ENCODE measurements around the gene ATRN.

The ATRN gene

DNA sequence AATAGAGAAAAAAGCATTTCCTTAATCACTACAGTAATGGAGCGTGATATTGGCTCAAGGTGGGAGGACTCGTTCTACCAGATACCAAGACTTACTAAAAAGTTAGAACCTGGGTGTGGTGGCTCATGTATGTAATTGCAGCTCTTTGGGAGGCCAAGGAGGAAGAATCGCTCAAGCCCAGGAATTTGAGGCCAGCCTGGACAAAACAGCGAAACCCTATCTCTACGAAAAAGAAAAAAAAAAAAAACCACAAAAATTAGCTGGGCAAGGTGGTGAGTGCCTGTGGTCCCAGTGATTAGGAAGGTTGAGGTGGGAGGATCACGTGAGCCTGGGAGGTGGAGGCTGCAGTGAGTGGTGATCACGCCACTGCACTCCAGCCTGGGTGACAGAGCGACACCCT is 24.0 kb upstream of the ATRN start:
- Histone ChIP-seq H3K27me3 (ENCODE audit: insufficient read depth, low read length) (peaks cover 21% of the 10 kb centered on the region), H3K79me2 (ENCODE audit: control insufficient read depth, insufficient read depth, low read length, unreplicated experiment) (no peaks in the 10 kb centered on the region), H2AFZ (ENCODE audit: low read length, unreplicated experiment) (no peak overlapping the region), H3K36me3 (ENCODE audit: insufficient read depth, low read length) (no peaks in the 10 kb centered on the region), H3K4me1 (ENCODE audit: control insufficient read depth, insufficient read depth, low read length, unreplicated experiment) (no peaks in the 10 kb centered on the region), H3K27ac (ENCODE audit: low read depth, low read length) (no peak overlapping the region), H3K4me3 (ENCODE audit: low read depth, low read length) (no peak overlapping the region)

DNA sequence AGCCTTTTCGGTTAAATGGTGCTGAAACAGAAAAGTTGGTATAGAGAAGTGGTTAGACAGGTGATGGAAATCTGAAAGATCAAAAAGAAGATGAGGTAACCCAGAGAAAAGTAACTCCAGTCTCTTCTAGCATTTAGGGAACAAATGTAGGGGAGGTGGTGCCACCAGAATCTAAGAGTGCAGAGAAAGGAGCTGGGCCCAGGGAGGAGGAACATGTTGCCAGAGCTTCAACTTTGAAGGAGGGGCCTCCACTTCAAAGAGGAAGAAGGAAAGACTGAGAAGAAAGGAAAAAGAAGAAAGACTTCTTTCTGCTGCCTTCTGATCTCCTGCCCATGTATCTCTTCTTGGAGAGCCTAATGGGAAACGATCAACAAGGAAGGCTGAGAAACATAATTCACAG is 23.5 kb upstream of the ATRN start:
- H3K27ac ChIP-seq (ENCODE audit: low read depth, low read length): no peak overlapping the region
- H3K4me3 ChIP-seq (ENCODE audit: low read depth, low read length): no peak overlapping the region
- no peaks in the 10 kb centered on the region for H3K4me1 ChIP-seq (ENCODE audit: control insufficient read depth, insufficient read depth, low read length, unreplicated experiment)
- H3K79me2 ChIP-seq (ENCODE audit: control insufficient read depth, insufficient read depth, low read length, unreplicated experiment): no peaks in the 10 kb centered on the region
- H2AFZ ChIP-seq (ENCODE audit: low read length, unreplicated experiment): no peak overlapping the region
- peaks cover 27% of the 10 kb centered on the region for H3K27me3 ChIP-seq (ENCODE audit: insufficient read depth, low read length)
- H3K36me3 ChIP-seq (ENCODE audit: insufficient read depth, low read length): no peaks in the 10 kb centered on the region

GRCh38 chr20:3449319-3449718 is 21.5 kb upstream of the ATRN start:
- H3K27me3 ChIP-seq (ENCODE audit: insufficient read depth, low read length): peaks cover 36% of the 10 kb centered on the region
- no peaks in the 10 kb centered on the region for H3K79me2 ChIP-seq (ENCODE audit: control insufficient read depth, insufficient read depth, low read length, unreplicated experiment)
- H3K36me3 ChIP-seq (ENCODE audit: insufficient read depth, low read length): no peaks in the 10 kb centered on the region
- no peak overlapping the region for H3K4me3 ChIP-seq (ENCODE audit: low read depth, low read length)
- H2AFZ ChIP-seq (ENCODE audit: low read length, unreplicated experiment): no peak overlapping the region
- no peaks in the 10 kb centered on the region for H3K4me1 ChIP-seq (ENCODE audit: control insufficient read depth, insufficient read depth, low read length, unreplicated experiment)
- H3K27ac ChIP-seq (ENCODE audit: low read depth, low read length): no peak overlapping the region

DNA sequence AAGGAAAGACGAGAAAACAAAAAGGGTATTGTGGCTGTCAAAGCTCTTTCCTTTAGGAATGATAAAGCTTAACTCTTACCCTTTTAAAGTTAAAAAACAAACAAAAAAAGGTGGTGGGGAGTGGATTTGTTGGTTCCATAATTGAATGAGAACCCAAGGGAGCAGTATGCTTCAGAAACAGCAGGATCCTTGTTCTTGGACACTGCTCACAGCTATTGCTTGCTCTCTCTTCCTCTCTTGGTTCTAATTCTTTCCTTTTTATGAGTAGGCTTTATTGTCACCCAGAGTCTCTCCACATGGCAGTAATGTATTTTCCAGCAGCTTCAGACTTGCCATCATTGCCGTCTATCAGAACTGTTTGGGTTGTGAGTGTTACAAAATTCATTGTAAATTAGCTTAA is 18.7 kb upstream of the ATRN start:
- Histone ChIP-seq H3K27me3 (ENCODE audit: insufficient read depth, low read length) (peaks cover 30% of the 10 kb centered on the region), H3K4me3 (ENCODE audit: low read depth, low read length) (no peak overlapping the region), H3K36me3 (ENCODE audit: insufficient read depth, low read length) (no peaks in the 10 kb centered on the region), H3K79me2 (ENCODE audit: control insufficient read depth, insufficient read depth, low read length, unreplicated experiment) (no peaks in the 10 kb centered on the region), H3K27ac (ENCODE audit: low read depth, low read length) (no peak overlapping the region), H2AFZ (ENCODE audit: low read length, unreplicated experiment) (no peak overlapping the region), H3K4me1 (ENCODE audit: control insufficient read depth, insufficient read depth, low read length, unreplicated experiment) (no peaks in the 10 kb centered on the region)

GRCh38 chr20:3452690-3453089 is 18.1 kb upstream of the ATRN start:
- no peak overlapping the region for H2AFZ ChIP-seq (ENCODE audit: low read length, unreplicated experiment)
- H3K4me3 ChIP-seq (ENCODE audit: low read depth, low read length): no peak overlapping the region

GRCh38 chr20:3454831-3455230 is 16.0 kb upstream of the ATRN start:
- H3K36me3 ChIP-seq (ENCODE audit: insufficient read depth, low read length): no peaks in the 10 kb centered on the region
- peaks cover 31% of the 10 kb centered on the region for H3K27me3 ChIP-seq (ENCODE audit: insufficient read depth, low read length)
- no peak overlapping the region for H2AFZ ChIP-seq (ENCODE audit: low read length, unreplicated experiment)
- H3K27ac ChIP-seq (ENCODE audit: low read depth, low read length): no peak overlapping the region
- no peak overlapping the region for H3K4me3 ChIP-seq (ENCODE audit: low read depth, low read length)
- no peaks in the 10 kb centered on the region for H3K4me1 ChIP-seq (ENCODE audit: control insufficient read depth, insufficient read depth, low read length, unreplicated experiment)
- no peaks in the 10 kb centered on the region for H3K79me2 ChIP-seq (ENCODE audit: control insufficient read depth, insufficient read depth, low read length, unreplicated experiment)

More at GRCh38 chr20:3452690-3453089, 18.1 kb upstream of the ATRN start:
- Histone ChIP-seq H3K27me3 (ENCODE audit: insufficient read depth, low read length) (peaks cover 30% of the 10 kb centered on the region), H3K4me1 (ENCODE audit: control insufficient read depth, insufficient read depth, low read length, unreplicated experiment) (no peaks in the 10 kb centered on the region), H3K27ac (ENCODE audit: low read depth, low read length) (no peak overlapping the region), H3K36me3 (ENCODE audit: insufficient read depth, low read length) (no peaks in the 10 kb centered on the region), H3K79me2 (ENCODE audit: control insufficient read depth, insufficient read depth, low read length, unreplicated experiment) (no peaks in the 10 kb centered on the region)

DNA sequence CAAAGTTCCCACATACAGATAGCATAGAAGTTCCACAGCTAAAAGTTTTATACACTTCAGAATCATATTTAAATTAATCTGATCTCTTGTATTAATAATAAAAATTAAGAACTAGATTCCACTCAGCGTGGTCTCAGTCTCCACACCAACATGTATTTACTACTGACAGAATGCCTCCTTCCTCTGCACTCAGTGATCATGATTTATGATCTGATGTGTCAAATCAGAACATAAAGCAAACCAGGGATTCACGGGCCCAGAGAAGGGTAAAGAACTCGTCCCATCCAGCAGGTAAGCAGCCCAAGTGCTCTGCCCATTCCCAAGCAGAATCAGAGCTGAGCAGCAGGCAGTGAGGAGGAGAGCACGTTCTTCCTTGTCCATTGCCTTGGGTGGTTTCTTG is 14.2 kb upstream of the ATRN start:
- H2AFZ ChIP-seq (ENCODE audit: low read length, unreplicated experiment): no peak overlapping the region
- no peaks in the 10 kb centered on the region for H3K4me1 ChIP-seq (ENCODE audit: control insufficient read depth, insufficient read depth, low read length, unreplicated experiment)
- H3K79me2 ChIP-seq (ENCODE audit: control insufficient read depth, insufficient read depth, low read length, unreplicated experiment): no peaks in the 10 kb centered on the region
- H3K4me3 ChIP-seq (ENCODE audit: low read depth, low read length): no peak overlapping the region
- peaks cover 26% of the 10 kb centered on the region for H3K27me3 ChIP-seq (ENCODE audit: insufficient read depth, low read length)
- H3K27ac ChIP-seq (ENCODE audit: low read depth, low read length): no peak overlapping the region
- H3K36me3 ChIP-seq (ENCODE audit: insufficient read depth, low read length): no peaks in the 10 kb centered on the region

- Histone ChIP-seq H3K27me3 (ENCODE audit: insufficient read depth, low read length) (peaks cover 7% of the 10 kb centered on the region), H3K36me3 (ENCODE audit: insufficient read depth, low read length) (no peaks in the 10 kb centered on the region), H3K4me3 (ENCODE audit: low read depth, low read length) (no peak overlapping the region), H2AFZ (ENCODE audit: low read length, unreplicated experiment) (no peak overlapping the region), H3K4me1 (ENCODE audit: control insufficient read depth, insufficient read depth, low read length, unreplicated experiment) (no peaks in the 10 kb centered on the region), H3K27ac (ENCODE audit: low read depth, low read length) (no peak overlapping the region), H3K79me2 (ENCODE audit: control insufficient read depth, insufficient read depth, low read length, unreplicated experiment) (no peaks in the 10 kb centered on the region)
These were observed 10.9 kb upstream of the ATRN start for GRCh38 chr20:3459881-3460307.

DNA sequence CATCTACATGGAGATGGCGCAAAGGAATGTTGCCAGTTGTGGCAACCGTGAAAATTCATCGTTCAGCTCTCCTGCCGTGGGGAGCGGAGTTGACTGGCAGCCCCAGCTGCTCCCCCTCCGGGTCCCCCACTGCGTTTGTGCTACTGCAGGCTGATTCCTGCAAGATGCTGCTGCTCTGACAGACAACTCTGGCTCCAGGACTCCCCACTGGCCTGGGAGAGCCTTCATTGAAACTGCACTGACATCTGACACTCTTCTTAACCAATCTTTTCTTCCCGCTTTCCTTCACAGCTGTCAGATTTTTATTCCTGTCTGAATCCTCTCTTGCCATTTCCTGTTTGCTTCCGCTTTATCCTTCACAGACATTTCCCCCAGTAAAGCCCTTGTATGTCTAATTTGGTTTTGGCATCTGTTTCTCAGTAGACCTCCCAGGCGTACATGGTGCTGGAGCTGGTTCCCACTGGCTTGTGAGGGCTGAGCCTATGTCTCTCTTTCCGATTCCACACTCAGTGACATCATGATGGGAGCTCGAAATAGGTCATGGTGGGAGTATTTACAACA is 9.5 kb upstream of the ATRN start:
- Histone ChIP-seq H3K4me1 (ENCODE audit: control insufficient read depth, insufficient read depth, low read length, unreplicated experiment) (no peaks in the 10 kb centered on the region), H2AFZ (ENCODE audit: low read length, unreplicated experiment) (no peak overlapping the region), H3K4me3 (ENCODE audit: low read depth, low read length) (no peak overlapping the region), H3K27me3 (ENCODE audit: insufficient read depth, low read length) (peaks cover 17% of the 10 kb centered on the region), H3K79me2 (ENCODE audit: control insufficient read depth, insufficient read depth, low read length, unreplicated experiment) (no peaks in the 10 kb centered on the region), H3K27ac (ENCODE audit: low read depth, low read length) (no peak overlapping the region), H3K36me3 (ENCODE audit: insufficient read depth, low read length) (no peaks in the 10 kb centered on the region)

DNA sequence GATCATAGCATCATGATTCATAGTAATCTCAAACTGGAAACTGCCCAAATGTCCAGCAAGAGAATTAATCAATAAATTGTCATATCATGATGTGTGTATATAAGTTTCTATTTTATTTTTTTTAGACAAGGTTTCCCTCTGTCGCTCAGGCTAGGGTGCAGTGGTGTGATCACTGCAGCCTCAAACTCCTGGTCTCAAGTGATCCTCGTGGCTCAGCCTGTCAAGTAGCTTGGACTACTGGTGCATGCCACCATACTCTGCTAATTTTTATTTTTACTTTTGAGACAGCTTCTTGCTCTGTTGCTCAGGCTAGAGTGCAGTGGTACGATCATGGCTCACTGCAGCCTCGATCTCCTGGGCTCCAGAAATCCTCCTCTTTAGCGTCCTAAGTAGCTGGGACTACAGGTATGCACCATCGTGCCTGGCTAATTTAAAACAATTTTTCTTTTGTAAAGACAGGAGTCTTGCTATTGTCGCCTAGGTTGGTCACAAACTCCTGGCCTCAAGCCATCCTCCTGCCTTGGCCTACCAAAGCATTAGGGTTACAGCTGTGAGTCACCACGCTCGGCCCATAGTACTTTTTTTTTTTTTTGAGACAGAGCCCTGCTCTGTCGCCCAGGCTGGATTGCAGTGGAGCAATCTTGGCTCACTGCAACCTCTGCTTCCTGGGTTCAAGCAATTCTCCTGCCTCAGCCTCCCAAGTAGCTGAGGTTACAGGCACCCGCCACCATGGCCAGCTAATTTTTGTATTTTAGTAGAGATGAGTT is 8.7 kb upstream of the ATRN start:
- Histone ChIP-seq H3K79me2 (ENCODE audit: control insufficient read depth, insufficient read depth, low read length, unreplicated experiment) (no peaks in the 10 kb centered on the region), H3K4me3 (ENCODE audit: low read depth, low read length) (no peak overlapping the region), H3K27me3 (ENCODE audit: insufficient read depth, low read length) (peaks cover 25% of the 10 kb centered on the region), H3K36me3 (ENCODE audit: insufficient read depth, low read length) (no peaks in the 10 kb centered on the region), H3K27ac (ENCODE audit: low read depth, low read length) (no peak overlapping the region), H2AFZ (ENCODE audit: low read length, unreplicated experiment) (no peak overlapping the region), H3K4me1 (ENCODE audit: control insufficient read depth, insufficient read depth, low read length, unreplicated experiment) (no peaks in the 10 kb centered on the region)

DNA sequence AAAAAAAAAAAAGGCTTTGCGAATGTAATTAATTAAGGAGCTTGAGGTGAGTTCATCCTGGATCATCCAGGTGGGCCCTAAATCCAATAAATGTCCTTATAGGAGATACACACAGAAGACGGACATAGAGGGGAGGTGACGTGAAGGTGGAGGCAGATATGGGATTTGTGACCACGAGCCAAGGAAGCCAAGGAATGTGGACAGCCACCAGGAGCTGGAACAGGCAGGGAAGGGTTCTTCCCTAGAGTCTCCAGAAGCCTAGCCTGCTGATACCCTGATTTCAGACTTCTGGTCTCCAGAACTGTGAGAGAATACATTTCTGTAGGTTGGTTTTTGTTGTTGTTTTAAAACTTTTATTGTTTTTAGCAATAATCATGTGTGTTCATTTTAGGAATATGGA is 6.7 kb upstream of the ATRN start:
- peaks cover 23% of the 10 kb centered on the region for H3K27me3 ChIP-seq (ENCODE audit: insufficient read depth, low read length)
- H3K36me3 ChIP-seq (ENCODE audit: insufficient read depth, low read length): no peaks in the 10 kb centered on the region
- H2AFZ ChIP-seq (ENCODE audit: low read length, unreplicated experiment): no peak overlapping the region
- H3K4me1 ChIP-seq (ENCODE audit: control insufficient read depth, insufficient read depth, low read length, unreplicated experiment): no peaks in the 10 kb centered on the region
- no peak overlapping the region for H3K27ac ChIP-seq (ENCODE audit: low read depth, low read length)
- no peaks in the 10 kb centered on the region for H3K79me2 ChIP-seq (ENCODE audit: control insufficient read depth, insufficient read depth, low read length, unreplicated experiment)
- no peak overlapping the region for H3K4me3 ChIP-seq (ENCODE audit: low read depth, low read length)

Data from ACC112 (cell line).